ENCODE results near the gene LYRM9. TPM values are rescaled to one million over a fixed set of nuclear protein-coding genes. Genes with fewer than 3 reads are reported as not detected.

Gene LYRM9
- total and polyA plus RNA-seq, 10 of the 15 experiments (the other 5 are each of a cell fraction or from before 2014, with no cell fraction given) = 1.8 to 8.3 (median 4.6) TPM

- TF ChIP-seq ZNF687 (IDR thresholded peaks at IDR 0.05) (no peak), SMARCA5 (IDR thresholded peaks at IDR 0.05) (no peak), ATF7 (IDR thresholded peaks at IDR 0.05; ENCODE audit: low read depth) (no peak; the same call in 1 of the 2 replicates), MYC (IDR thresholded peaks at IDR 0.05; ENCODE audit: insufficient read depth, insufficient read length, insufficient replicate concordance, low read length, severe bottlenecking) (no peak), GATAD2B (conservative IDR thresholded peaks at IDR 0.05; ENCODE audit: low read depth) (no peak), POU2F2 (IDR thresholded peaks at IDR 0.05; ENCODE audit: borderline replicate concordance, low read depth, low read length) (peak; percentile 95; the same call in 2 of the 3 replicates), KDM1A (IDR thresholded peaks at IDR 0.05; ENCODE audit: borderline replicate concordance) (no peak), SPI1 (IDR thresholded peaks at IDR 0.05; ENCODE audit: borderline replicate concordance, insufficient read depth, low read depth, low read length) (peak; percentile 86), USF1 (IDR thresholded peaks at IDR 0.05; ENCODE audit: borderline replicate concordance, extremely low read length, insufficient read depth, low read depth, low read length) (no peak), CREM (IDR thresholded peaks at IDR 0.05; ENCODE audit: low read depth) (no peak), MYB (IDR thresholded peaks at IDR 0.05; ENCODE audit: borderline replicate concordance, low read depth, low read length) (no peak), ZNF622 (IDR thresholded peaks at IDR 0.05) (no peak), HDAC6 (IDR thresholded peaks at IDR 0.05; ENCODE audit: unreplicated experiment) (no peak), CTCF (IDR thresholded peaks at IDR 0.05 in 2 of 3, conservative IDR thresholded peaks at IDR 0.05 in 1 of 3; ENCODE audit: control insufficient read depth in 2 of 3, extremely low read depth in 1 of 3, insufficient read depth in 1 of 3, low read depth in 3 of 3, low read length in 3 of 3) (no peak), CBX5 (IDR thresholded peaks at IDR 0.05; ENCODE audit: low read depth) (no peak)
These were observed 46.6 kb upstream of the LYRM9 start (continued) for GRCh38 chr17:27939474-27940465.

Data from GM12878 (cell line).